GM12873 (cell line): ENCODE data around the gene DHX16.

ENCODE experiments used
- CTCF ChIP-seq: IDR thresholded peaks from 2 replicates; pipeline ENCODE4 v1.5.1; 2012; ENCODE audit warnings: low read depth, mild to moderate bottlenecking, moderate library complexity, low read length, control low read depth; ENCODE audit not compliant: insufficient read depth; ENCODE audit errors: missing control alignments

DHX16 gene

GRCh38 chr6:30643656-30644055, 29.1 kb downstream of the DHX16 start:
- TF ChIP-seq CTCF, result no peak

DNA sequence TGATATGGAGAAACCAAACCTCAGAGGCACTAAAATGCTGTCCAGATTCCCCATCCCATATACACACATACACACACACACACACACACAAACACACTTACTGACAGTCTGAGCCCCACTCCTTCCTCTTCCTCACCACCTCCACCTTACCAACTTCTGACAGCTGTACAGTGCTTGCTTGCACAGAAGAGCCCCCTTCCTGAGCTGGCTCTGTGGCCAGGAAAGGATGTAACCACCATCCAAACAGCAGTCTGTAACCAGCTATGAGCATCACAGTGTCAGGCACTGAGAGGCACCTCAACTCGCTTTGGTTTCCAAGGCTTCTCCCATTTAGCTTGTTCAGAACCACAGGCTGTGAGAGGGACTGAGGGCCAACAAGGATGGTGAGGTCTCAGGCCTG, 31.8 kb downstream of the DHX16 start:
- no peak for TF ChIP-seq CTCF

DNA sequence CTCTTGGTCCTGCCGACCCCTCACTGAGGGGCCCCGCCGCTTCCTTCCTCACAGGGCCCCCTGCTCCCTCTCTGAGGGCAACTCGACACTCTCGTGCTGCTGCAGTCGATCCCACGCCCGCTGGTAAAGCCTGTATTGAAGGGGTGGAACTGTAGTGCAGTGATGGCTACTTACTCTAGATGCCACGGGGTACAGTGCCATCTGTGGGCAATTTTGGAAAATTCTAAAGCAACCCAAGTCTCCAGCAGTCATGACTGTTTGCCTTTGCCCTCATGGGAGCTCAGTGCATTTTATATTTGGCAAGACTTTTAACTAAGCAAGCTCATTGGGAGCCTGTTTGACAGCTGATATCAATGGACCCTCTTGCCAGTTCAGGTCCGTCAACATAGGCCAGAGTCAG, 32.3 kb downstream of the DHX16 start:
- no peak for TF ChIP-seq CTCF

GRCh38 chr6:30635834-30636233, 37.0 kb downstream of the DHX16 start:
- no peak for TF ChIP-seq CTCF

DNA sequence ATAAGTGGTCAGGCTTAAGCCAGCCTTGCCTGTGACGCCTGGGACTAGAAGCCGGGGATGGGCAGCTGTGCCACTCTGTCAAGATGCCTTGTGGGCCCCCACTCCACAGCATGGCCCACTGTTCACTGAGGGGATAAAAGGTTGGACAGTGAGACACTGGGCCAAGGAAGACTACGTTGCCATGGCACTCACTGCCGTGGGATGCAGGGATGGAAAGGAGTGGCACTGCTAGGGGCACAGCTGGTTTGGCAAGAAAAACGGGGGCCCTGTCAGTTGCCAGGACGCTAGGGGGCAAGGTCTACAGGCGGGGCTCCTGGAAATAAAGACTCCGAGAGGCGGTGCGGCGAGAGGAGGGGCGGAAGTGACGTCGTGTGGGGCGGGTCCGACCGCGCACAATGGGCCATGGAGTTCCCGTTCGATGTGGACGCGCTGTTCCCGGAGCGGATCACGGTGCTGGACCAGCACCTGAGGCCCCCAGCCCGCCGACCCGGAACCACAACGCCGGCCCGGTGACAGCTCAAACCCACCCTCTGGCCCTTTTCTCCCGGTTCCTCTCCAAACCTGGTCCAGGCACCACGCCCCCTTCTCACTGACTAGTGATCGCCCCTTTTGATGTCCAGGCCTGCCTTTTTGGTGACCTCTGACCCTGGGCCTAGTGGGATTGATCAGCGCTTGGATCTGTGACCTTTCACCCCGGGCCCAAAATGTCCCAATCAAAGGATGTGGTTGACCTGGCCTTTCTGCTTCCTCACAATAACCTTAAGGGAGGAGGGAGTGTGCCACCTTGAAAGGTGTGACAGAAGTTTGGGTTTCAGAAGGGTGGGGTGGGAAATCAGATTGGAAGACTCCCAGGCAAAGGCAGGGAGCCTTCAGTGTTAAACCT, 46.1 kb downstream of the DHX16 start, which contains the start of gene ATAT1:
ATAT1 (plus strand) TSS at position 391 of the 883 bp plus-strand sequence.
- TF ChIP-seq CTCF, result peak; percentile 52

GRCh38 chr6:30625511-30625910, 47.3 kb downstream of the DHX16 start:
- no peak for TF ChIP-seq CTCF

DNA sequence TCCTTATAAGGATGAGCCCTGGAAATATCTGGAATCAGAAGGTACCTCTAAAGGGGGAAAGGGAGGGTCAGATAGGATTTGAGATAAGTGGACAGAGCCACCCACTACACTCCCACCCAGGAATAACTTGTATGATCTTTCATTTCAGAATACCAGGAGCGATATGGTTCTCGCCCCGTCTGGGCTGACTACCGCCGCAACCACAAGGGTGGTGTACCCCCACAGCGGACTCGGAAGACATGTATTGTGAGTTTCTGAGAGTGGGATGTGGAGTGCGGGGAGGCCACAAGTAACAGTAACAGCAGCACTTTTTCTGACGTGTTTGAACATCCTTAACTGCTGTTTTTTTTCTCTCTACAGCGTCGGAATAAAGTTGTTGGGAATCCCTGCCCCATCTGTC, 53.2 kb downstream of the DHX16 start:
- TF ChIP-seq CTCF, result no peak
